SK-N-SH (cell line): Measurements from ENCODE around the gene GPR34. TPM values are rescaled to one million over a fixed set of nuclear protein-coding genes. Genes with fewer than 3 reads are reported as not detected.

Experiments
- CTCF ChIA-PET: fragments of 300-600, 350-600 bp; formaldehyde crosslinking; extraction: SDS; loops from one replicate; lab custom pipeline; 2021; lab: Yijun Ruan, JAX
- POLR2A ChIA-PET: fragments of 350-600 bp; sonication (Branson Sonifier 250); formaldehyde crosslinking; extraction: SDS; loops from one replicate; lab custom pipeline; 2020; ENCODE audit warnings: antibody characterized with exemption, inconsistent platforms; lab: Yijun Ruan, JAX
- DNase-seq: peaks from one replicate; pipeline ENCODE4 v3.0.0; 2012
- H2AFZ ChIP-seq: fragments of 200-600 bp; sonication (generic); 2 replicates; pipeline ENCODE4 v1.8.1; 2016; ENCODE audit warnings: antibody characterized with exemption, mild to moderate bottlenecking, low read depth
- H3F3A ChIP-seq: fragments of 200-600 bp; sonication (generic); replicated peaks from 2 replicates; pipeline ENCODE3; 2016; ENCODE audit warnings: antibody characterized with exemption, mild to moderate bottlenecking; ENCODE audit not compliant: insufficient read depth
- H3K27ac ChIP-seq, 2 experiments: fragments of 200-500 bp in 1 of 2; fragments of 200-600 bp in 1 of 2; sonication (Bioruptor generic) in 1 of 2; sonication (generic), shearing (Covaris generic) in 1 of 2; 2 replicates each; pipeline versions ENCODE4 v1.5.1 to v1.6.1; 2014 to 2016; ENCODE audit warnings: low read depth in 2 of 2, inconsistent platforms in 1 of 2, low read length in 1 of 2, mild to moderate bottlenecking in 1 of 2, mixed read lengths in 1 of 2
- H3K27me3 ChIP-seq: fragments of 200-600 bp; sonication (generic), shearing (Covaris generic); 2 replicates; pipeline ENCODE4 v1.6.1; 2016; ENCODE audit warnings: mixed run types; ENCODE audit not compliant: insufficient read depth
- H3K36me3 ChIP-seq, 2 experiments: fragments of 200-500 bp in 1 of 2; fragments of 200-600 bp in 1 of 2; sonication (Bioruptor generic) in 1 of 2; sonication (generic) in 1 of 2; replicated peaks in 1 of 2; 2 replicates each; pipeline versions ENCODE3 to v1.5.1; 2014 to 2016; ENCODE audit warnings: low read length in 1 of 2, mild to moderate bottlenecking in 1 of 2; ENCODE audit not compliant: insufficient read depth in 2 of 2, control insufficient read depth in 1 of 2
- H3K4me1 ChIP-seq, 2 experiments: fragments of 200-500 bp in 1 of 2; fragments of 200-600 bp in 1 of 2; sonication (Bioruptor generic) in 1 of 2; sonication (generic), shearing (Covaris generic) in 1 of 2; 2 replicates each; pipeline versions ENCODE4 v1.5.1 to v1.6.1; 2014 to 2016; ENCODE audit warnings: low read depth in 1 of 2, low read length in 1 of 2, mixed run types in 1 of 2; ENCODE audit not compliant: insufficient read depth in 2 of 2, control insufficient read depth in 1 of 2
- H3K4me2 ChIP-seq: fragments of 200-600 bp; sonication (generic), shearing (Covaris generic); 2 replicates; pipeline ENCODE4 v1.6.1; 2017; ENCODE audit warnings: mixed run types
- H3K4me3 ChIP-seq, 2 experiments: fragments of 200-500 bp in 1 of 2; fragments of 200-600 bp in 1 of 2; sonication (Bioruptor generic) in 1 of 2; sonication (generic), shearing (Covaris generic) in 1 of 2; 2 replicates each; pipeline versions ENCODE4 v1.5.1 to v1.8.1; 2014 to 2016; ENCODE audit warnings: low read depth in 2 of 2, inconsistent platforms in 1 of 2, low read length in 1 of 2, mild to moderate bottlenecking in 1 of 2, mixed read lengths in 1 of 2, moderate library complexity in 1 of 2
- H3K79me2 ChIP-seq: fragments of 200-600 bp; sonication (generic); 2 replicates; pipeline ENCODE4 v1.8.1; 2017; ENCODE audit warnings: mild to moderate bottlenecking; ENCODE audit not compliant: insufficient read depth
- H3K9ac ChIP-seq: fragments of 200-600 bp; sonication (generic); 2 replicates; pipeline ENCODE4 v1.6.1; 2017; ENCODE audit warnings: mixed run types
- H3K9me2 ChIP-seq: fragments of 200-600 bp; sonication (generic); 2 replicates; pipeline ENCODE4 v1.6.1; 2017; ENCODE audit warnings: mixed run types
- H3K9me3 ChIP-seq: fragments of 200-600 bp; sonication (generic); 2 replicates; pipeline ENCODE4 v1.6.1; 2017; ENCODE audit warnings: mixed run types, mild to moderate bottlenecking, moderate library complexity
- H4K20me1 ChIP-seq: fragments of 200-600 bp; sonication (generic); 2 replicates; pipeline ENCODE4 v1.6.1; 2017; ENCODE audit warnings: mild to moderate bottlenecking, mixed run types; ENCODE audit not compliant: insufficient read depth
- CHD2 ChIP-seq: fragments of 150-350 bp; IDR thresholded peaks from 2 replicates; pipeline ENCODE4 v1.6.1; 2018; ENCODE audit warnings: low read length; ENCODE audit not compliant: partially characterized antibody
- EP300 ChIP-seq, 2 experiments: IDR thresholded peaks; 2 replicates each; pipeline versions ENCODE4 v1.4.0 to v1.6.1; 2012; ENCODE audit warnings: borderline replicate concordance in 1 of 2, low read depth in 1 of 2, low read length in 1 of 2
- GATA2 ChIP-seq: sonication (generic); formaldehyde crosslinking; IDR thresholded peaks from 2 replicates; pipeline ENCODE4 v1.5.0; 2020; ENCODE audit warnings: mild to moderate bottlenecking, missing genetic modification reagents
- MAX ChIP-seq: IDR thresholded peaks from 2 replicates; pipeline ENCODE4 v1.4.0; 2012; ENCODE audit warnings: low read depth
- MEF2A ChIP-seq: IDR thresholded peaks from 2 replicates; pipeline ENCODE4 v1.4.0; 2012; ENCODE audit warnings: low read depth, borderline replicate concordance
- MXI1 ChIP-seq: IDR thresholded peaks from 2 replicates; pipeline ENCODE4 v1.6.1; 2012; ENCODE audit warnings: mild to moderate bottlenecking, low read depth, low read length, improper control_type of control experiment
- NFIC ChIP-seq: IDR thresholded peaks from 2 replicates; pipeline ENCODE4 v1.4.0; 2012; ENCODE audit warnings: borderline replicate concordance
- NRF1 ChIP-seq: IDR thresholded peaks from 2 replicates; pipeline ENCODE4 v1.6.1; 2012; ENCODE audit warnings: low read depth, mild to moderate bottlenecking, low read length
- POLR2AphosphoS5 ChIP-seq: IDR thresholded peaks from 2 replicates; pipeline ENCODE4 v1.6.1; 2012; ENCODE audit warnings: low read depth, low read length
- SIN3A ChIP-seq: IDR thresholded peaks from 2 replicates; pipeline ENCODE4 v1.6.1; 2012; ENCODE audit warnings: low read depth, mild to moderate bottlenecking, low read length, moderate library complexity, borderline replicate concordance
- TCF12 ChIP-seq: IDR thresholded peaks from 2 replicates; pipeline ENCODE4 v1.4.0; 2012
- WGBS: methylation state at CpG from one replicate; pipeline ENCODE4 v1.1.6; 2017; ENCODE audit warnings: low lambda C conversion rate; 5-methylcytosine and 5-hydroxymethylcytosine counted together
- polyA plus RNA-seq, 3 experiments: library from polyadenylated mRNA; depleted of rRNA; stranded (reverse); fragments of >200 nt; gene quantifications; 2 replicates each; pipeline ENCODE4 v1.2.3, GENCODE V29; 2012
- small RNA-seq, 7 experiments: library from RNA; depleted of rRNA; stranded (forward); fragments of <200 nt; gene quantifications; one replicate each; pipeline ENCODE3, GENCODE V24; 2012
- TF ChIP-seq, protein P1 (sequence below): IDR thresholded peaks from 2 replicates; pipeline ENCODE4 v1.4.0; 2012; ENCODE audit warnings: low read depth, borderline replicate concordance

The GPR34 gene
- polyA plus RNA-seq, 1 of the 3 experiments (the other 2 are of a cell fraction), result not detected

DNA sequence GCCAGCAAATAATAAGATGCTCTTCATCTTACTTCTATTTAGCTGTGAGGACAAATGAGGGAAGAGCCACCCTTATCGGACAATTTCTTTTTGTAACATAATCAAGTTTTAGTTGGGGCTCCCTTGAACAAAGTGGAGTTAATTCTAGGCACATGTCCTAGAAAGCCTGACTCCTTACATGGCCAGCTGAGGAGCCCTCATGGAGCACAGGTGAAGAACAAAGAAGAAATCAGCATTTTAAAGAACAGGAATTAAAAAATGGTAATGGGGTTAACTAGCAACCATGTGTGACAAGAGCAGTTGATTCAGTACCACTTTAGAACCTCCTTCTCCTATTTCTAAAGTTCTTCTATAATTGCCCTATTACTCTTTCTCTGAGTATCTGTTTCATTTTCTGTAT lies 51.1 kb downstream of the GPR34 start:
- ChIA-PET CTCF (no interaction called here), POLR2A (no interaction called here)
- H3K9ac ChIP-seq, result no peak overlapping the region
- no peak for TF ChIP-seq NRF1
- TF ChIP-seq NFIC, result no peak
- TF ChIP-seq CHD2, result no peak
- TF ChIP-seq TCF12, result no peak
- no peak for TF ChIP-seq EP300 (IDR thresholded peaks at IDR 0.05; ENCODE audit: borderline replicate concordance in 1 of 2, low read depth in 1 of 2, low read length in 1 of 2)
- TF ChIP-seq MEF2A, result no peak
- TF ChIP-seq, protein P1, sequence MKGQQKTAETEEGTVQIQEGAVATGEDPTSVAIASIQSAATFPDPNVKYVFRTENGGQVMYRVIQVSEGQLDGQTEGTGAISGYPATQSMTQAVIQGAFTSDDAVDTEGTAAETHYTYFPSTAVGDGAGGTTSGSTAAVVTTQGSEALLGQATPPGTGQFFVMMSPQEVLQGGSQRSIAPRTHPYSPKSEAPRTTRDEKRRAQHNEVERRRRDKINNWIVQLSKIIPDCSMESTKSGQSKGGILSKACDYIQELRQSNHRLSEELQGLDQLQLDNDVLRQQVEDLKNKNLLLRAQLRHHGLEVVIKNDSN, result no peak
- TF ChIP-seq SIN3A, result no peak
- no peak for TF ChIP-seq MXI1
- no peak for TF ChIP-seq MAX
- no peak for TF ChIP-seq GATA2 (CRISPR knock-in tag)
- no peak for TF ChIP-seq POLR2AphosphoS5
- no peaks in the 10 kb centered on the region for H4K20me1 ChIP-seq
- WGBS, result 50% methylated on average over 1 of the region's 1 CpG
- no peak overlapping the region for H3K27ac ChIP-seq
- no peak overlapping the region for H2AFZ ChIP-seq
- no peaks in the 10 kb centered on the region for H3K4me1 ChIP-seq
- no peak for DNase-seq
- no peak overlapping the region for H3K4me3 ChIP-seq
- no peaks in the 10 kb centered on the region for H3K9me2 ChIP-seq
- peaks cover 0 to 4% of the 10 kb centered on the region in 2 experiments for H3K36me3 ChIP-seq
- no peaks in the 10 kb centered on the region for H3K79me2 ChIP-seq
- H3K9me3 ChIP-seq, result no peaks in the 10 kb centered on the region
- no peaks in the 10 kb centered on the region; the same call in 1 of the 2 replicates for H3K27me3 ChIP-seq
- no peaks in the 10 kb centered on the region for H3F3A ChIP-seq
- H3K4me2 ChIP-seq, result no peak overlapping the region

Small RNA genes within 50 kb of the gene (small RNA-seq; reads per million reads assigned to genes)
- 0 reads per million in 7 experiments for gene RN7SL144P

Other genes with a start within 250 kb of the GPR34 start
- gene NYX, start 241.6 kb upstream of the GPR34 start, polyA plus RNA-seq (2012; rRNA removed), result not detected in 2 replicates
- gene GPR82, start 35.2 kb downstream of the GPR34 start, polyA plus RNA-seq (2012; rRNA removed), result not detected in 2 replicates
- 7.0 and 9.8 TPM in 2 replicates for gene CASK, start 234.6 kb downstream of the GPR34 start, polyA plus RNA-seq (2012; rRNA removed)